Measurements from ENCODE around the gene KRT76. TPM values are rescaled to one million over a fixed set of nuclear protein-coding genes. Genes with fewer than 3 reads are reported as not detected.

KRT76 gene
- total RNA-seq, 1 donor, result not detected

DNA sequence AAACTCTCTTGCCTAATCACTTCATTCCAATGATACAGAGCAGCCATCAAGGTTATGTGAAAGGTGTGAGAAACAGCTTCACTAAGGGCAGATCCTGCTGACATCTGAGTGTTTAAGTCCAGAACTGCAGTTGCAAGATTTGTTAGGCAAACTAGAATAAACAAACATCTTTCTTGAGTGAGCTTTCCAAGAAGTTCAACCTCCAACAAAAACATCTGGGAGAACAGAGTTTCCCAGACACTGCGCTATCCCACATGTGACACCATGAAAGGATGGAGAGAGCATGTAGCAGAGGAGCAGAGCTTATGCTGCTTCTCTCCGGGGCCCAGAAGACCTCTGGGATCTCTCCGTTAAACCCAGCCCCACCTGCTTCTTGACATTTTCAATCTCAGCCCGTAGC, 5.6 kb downstream of the KRT76 start:
- no peak for TF ChIP-seq CTCF (IDR thresholded peaks at IDR 0.05; ENCODE audit: extremely low read depth, low read depth, low read length)
- Histone ChIP-seq H3K27me3 (ENCODE audit: insufficient read depth, low read length) (peaks cover 56% of the 10 kb centered on the region), H3K4me2 (ENCODE audit: insufficient read depth, low read length) (no peak overlapping the region), H3K9me3 (ENCODE audit: low read depth, low read length) (no peaks in the 10 kb centered on the region), H3K4me1 (ENCODE audit: insufficient read depth, low read length) (no peaks in the 10 kb centered on the region), H4K20me1 (ENCODE audit: insufficient read depth, low read length) (no peaks in the 10 kb centered on the region), H3K4me3 (ENCODE audit: insufficient read depth, low read length) (no peak overlapping the region), H3K36me3 (ENCODE audit: insufficient read depth, low read length) (no peaks in the 10 kb centered on the region), H3K79me2 (ENCODE audit: insufficient read depth, low read length) (no peaks in the 10 kb centered on the region), H3K27ac (ENCODE audit: low read depth, low read length) (no peak overlapping the region), H2AFZ (ENCODE audit: low read length) (no peak overlapping the region)
- no peak for DNase-seq (ENCODE audit: insufficient read length, low spot score, missing footprints)

DNA sequence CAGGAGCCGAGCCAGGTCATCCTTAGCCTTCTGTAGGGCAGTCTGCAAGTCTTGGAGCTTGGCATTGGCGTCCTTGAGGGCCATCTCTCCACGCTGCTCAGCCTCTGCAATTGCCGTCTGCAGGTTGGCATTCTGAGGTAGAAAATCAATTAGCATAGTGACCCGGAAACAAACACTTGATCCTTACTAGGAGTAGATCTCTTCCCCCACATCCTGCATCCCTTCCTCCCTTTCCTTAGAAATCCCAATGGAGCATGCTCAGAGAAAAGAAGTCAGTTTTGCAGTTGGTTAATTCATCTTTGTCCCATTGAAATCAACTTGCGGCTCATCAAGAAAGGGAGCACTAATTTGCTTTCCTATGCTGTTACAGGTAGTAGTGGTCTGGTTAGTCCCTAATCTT, 6.1 kb downstream of the KRT76 start:
- Histone ChIP-seq H3K4me1 (ENCODE audit: insufficient read depth, low read length) (no peaks in the 10 kb centered on the region), H4K20me1 (ENCODE audit: insufficient read depth, low read length) (no peaks in the 10 kb centered on the region), H3K79me2 (ENCODE audit: insufficient read depth, low read length) (no peaks in the 10 kb centered on the region), H3K36me3 (ENCODE audit: insufficient read depth, low read length) (no peaks in the 10 kb centered on the region), H3K4me2 (ENCODE audit: insufficient read depth, low read length) (no peak overlapping the region), H3K27ac (ENCODE audit: low read depth, low read length) (no peak overlapping the region), H3K4me3 (ENCODE audit: insufficient read depth, low read length) (no peak overlapping the region), H3K9me3 (ENCODE audit: low read depth, low read length) (no peaks in the 10 kb centered on the region), H3K27me3 (ENCODE audit: insufficient read depth, low read length) (peaks cover 54% of the 10 kb centered on the region), H2AFZ (ENCODE audit: low read length) (no peak overlapping the region)
- no peak for TF ChIP-seq CTCF (IDR thresholded peaks at IDR 0.05; ENCODE audit: extremely low read depth, low read depth, low read length)
- no peak for DNase-seq (ENCODE audit: insufficient read length, low spot score, missing footprints)

- no peak for TF ChIP-seq CTCF (IDR thresholded peaks at IDR 0.05; ENCODE audit: extremely low read depth, low read depth, low read length)
- H4K20me1 ChIP-seq (ENCODE audit: insufficient read depth, low read length), result no peaks in the 10 kb centered on the region
- no peak overlapping the region for H2AFZ ChIP-seq (ENCODE audit: low read length)
- no peaks in the 10 kb centered on the region for H3K36me3 ChIP-seq (ENCODE audit: insufficient read depth, low read length)
- no peaks in the 10 kb centered on the region for H3K79me2 ChIP-seq (ENCODE audit: insufficient read depth, low read length)
- H3K27ac ChIP-seq (ENCODE audit: low read depth, low read length), result no peak overlapping the region
- peaks cover 49% of the 10 kb centered on the region for H3K27me3 ChIP-seq (ENCODE audit: insufficient read depth, low read length)
- no peak for DNase-seq (ENCODE audit: insufficient read length, low spot score, missing footprints)
- H3K4me3 ChIP-seq (ENCODE audit: insufficient read depth, low read length), result no peak overlapping the region
- no peaks in the 10 kb centered on the region for H3K4me1 ChIP-seq (ENCODE audit: insufficient read depth, low read length)
- H3K4me2 ChIP-seq (ENCODE audit: insufficient read depth, low read length), result no peak overlapping the region
- H3K9me3 ChIP-seq (ENCODE audit: low read depth, low read length), result no peaks in the 10 kb centered on the region
Measured at GRCh38 chr12:52769946-52770345, 7.2 kb downstream of the KRT76 start.

DNA sequence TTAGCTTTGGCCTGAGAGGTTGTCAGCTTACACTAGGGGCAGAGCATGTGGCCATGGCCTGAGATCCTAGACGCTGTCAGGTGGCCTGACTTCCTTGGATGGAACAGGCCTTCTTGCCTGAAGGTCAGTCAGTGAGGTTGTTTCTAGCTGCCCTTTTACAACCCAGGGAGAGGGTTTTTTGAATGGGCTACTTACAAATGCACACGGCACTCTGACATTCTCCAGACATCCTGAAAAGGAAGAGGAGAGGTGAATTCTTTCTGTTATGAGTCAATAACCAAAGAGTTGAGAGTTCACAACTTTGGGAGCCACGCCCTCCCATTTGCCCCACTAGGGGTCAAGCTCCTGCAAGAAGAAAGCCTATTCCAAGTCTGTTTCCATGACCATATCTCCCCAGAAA, 7.8 kb downstream of the KRT76 start:
- no peak overlapping the region for H2AFZ ChIP-seq (ENCODE audit: low read length)
- no peak overlapping the region for H3K27ac ChIP-seq (ENCODE audit: low read depth, low read length)
- TF ChIP-seq CTCF (IDR thresholded peaks at IDR 0.05; ENCODE audit: extremely low read depth, low read depth, low read length), result no peak
- H3K4me2 ChIP-seq (ENCODE audit: insufficient read depth, low read length), result no peak overlapping the region
- H4K20me1 ChIP-seq (ENCODE audit: insufficient read depth, low read length), result no peaks in the 10 kb centered on the region
- H3K79me2 ChIP-seq (ENCODE audit: insufficient read depth, low read length), result no peaks in the 10 kb centered on the region
- no peak overlapping the region for H3K4me3 ChIP-seq (ENCODE audit: insufficient read depth, low read length)
- no peaks in the 10 kb centered on the region for H3K36me3 ChIP-seq (ENCODE audit: insufficient read depth, low read length)
- H3K9me3 ChIP-seq (ENCODE audit: low read depth, low read length), result no peaks in the 10 kb centered on the region
- no peak for DNase-seq (ENCODE audit: insufficient read length, low spot score, missing footprints)
- H3K4me1 ChIP-seq (ENCODE audit: insufficient read depth, low read length), result no peaks in the 10 kb centered on the region
- H3K27me3 ChIP-seq (ENCODE audit: insufficient read depth, low read length), result peaks cover 46% of the 10 kb centered on the region

Data from osteoblast (primary cell).